Left cardiac atrium (tissue), 4 donors: Measurements from ENCODE around the gene PRKRA. TPM values are rescaled to one million over a fixed set of nuclear protein-coding genes. Genes with fewer than 3 reads are reported as not detected.
"Not testable (repeated sequence)": the region's sequence is repeated elsewhere in the genome, so short reads cannot be mapped to it uniquely, and the experiment has no call there.

Experiments used
- ATAC-seq, 2 donors: fragments of 200-7000 bp; cut with Tn5 transposase; one replicate each; pipeline ENCODE4 v1.9.1; 2020; ENCODE audit warnings: mild to moderate bottlenecking in 2 of 2, moderate library complexity in 2 of 2
- DNase-seq: peaks from one replicate; pipeline ENCODE4 v3.0.0-alpha.2; 2020
- intact Hi-C, 2 donors: fragments of 100-400 bp; cut with DNase I; formaldehyde crosslinking; loops; one replicate each; pipeline versions ENCODE4 v1.14.1 to v1.15.1; 2022 to 2023
- total RNA-seq, 2 donors: library from RNA; stranded (reverse); fragmentation: NEBNext Ultra II Directional; extraction: Animal tissue kit (Norgen Biotek cat#: 25700); gene quantifications; one replicate each; pipeline ENCODE4 v1.2.1, GENCODE V29; 2021
- donor health status: DM: no; HTN: yes; CAD: no.
- donor health status: DM: no; HTN: yes; CAD: no; lungs with severe emphysema.
- donor health status: DM: yes; HTN: yes; CAD: no.
- donor health status: Dilated cardiomyopathy.

PRKRA gene
- total RNA-seq, 2 donors from 2014 or later = 32.1 to 44.3 TPM

- intact Hi-C loops = no loop called here
- ATAC-seq (no peak), DNase-seq (no peak)
Observed at GRCh38 chr2:178473373-178473772, 22.4 kb upstream of the PRKRA start.

DNA sequence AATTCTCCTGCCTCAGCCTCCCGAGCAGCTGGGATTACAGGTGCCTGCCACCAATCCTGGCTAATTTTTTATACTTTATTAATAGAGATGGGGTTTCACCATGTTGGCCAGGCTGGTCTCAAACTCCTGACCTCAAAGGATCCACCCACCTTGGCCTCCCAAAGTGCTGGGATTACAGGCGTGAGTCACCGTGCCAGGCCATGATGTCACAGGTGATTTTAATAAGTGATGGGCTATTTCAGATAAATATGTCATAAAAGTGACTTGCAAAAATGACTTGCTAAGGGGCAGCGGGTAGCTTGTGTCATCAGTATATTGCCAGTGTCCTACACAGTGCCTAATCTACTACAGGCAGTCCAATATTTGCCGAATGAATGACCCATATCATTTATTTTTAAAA is 20.3 kb upstream of the PRKRA start:
- ATAC-seq, intact Hi-C loops, DNase-seq: not testable (repeated sequence)

DNA sequence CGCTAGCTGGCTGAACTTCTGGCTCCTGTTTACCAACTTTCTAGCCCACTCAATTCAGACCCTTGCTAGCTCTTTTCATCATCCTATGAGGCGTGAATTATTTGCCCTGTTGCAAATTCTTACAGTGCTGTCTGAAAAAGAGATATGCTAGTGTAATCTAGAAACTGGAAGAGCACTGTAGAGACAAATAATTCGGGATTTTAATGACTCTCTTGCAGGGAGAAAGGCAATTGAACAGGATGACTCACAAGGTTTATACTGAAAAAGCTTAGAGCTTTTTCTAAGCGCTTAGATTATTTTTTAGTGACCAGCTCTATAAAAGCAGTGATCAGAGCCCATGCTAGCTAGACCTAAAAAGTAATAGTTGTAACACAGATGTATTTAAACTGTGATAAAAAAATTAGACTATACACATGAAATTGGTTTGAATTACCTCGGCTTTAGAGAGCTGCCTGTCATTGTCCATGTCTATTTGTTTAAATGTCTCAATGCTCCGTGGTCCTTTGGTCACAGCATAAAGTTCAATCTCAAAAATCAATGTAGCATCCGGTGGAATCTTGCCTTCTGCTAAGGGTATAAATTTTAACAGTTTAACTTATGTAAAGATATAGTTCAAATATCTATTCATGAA is 18.4 kb upstream of the PRKRA start:
- ATAC-seq (no peak), DNase-seq (no peak)
- intact Hi-C loops = no loop called here

DNA sequence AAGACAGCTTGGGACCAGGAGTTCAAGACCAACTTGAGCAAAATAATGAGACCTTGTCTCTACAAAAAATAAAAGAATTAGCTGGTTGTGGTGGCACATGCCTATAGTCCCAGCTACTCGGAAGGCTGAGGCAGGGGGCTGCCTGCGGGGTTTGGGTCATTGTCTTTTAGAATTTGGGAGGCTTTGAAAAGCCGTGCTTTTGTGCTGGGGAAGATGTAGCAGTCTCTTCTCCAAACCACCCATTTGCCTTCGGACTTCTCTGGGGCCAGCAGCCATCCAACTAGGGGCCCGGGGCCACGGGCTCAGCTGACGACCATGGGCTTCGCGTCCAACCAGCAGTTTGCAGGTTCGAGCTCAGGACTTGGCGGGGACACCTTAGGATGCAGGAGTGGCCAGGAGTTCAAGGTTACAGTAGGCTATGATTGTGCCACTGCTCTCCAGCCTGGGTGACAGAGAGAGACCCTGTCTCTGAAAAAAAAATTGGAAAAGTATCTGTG is 6.5 kb upstream of the PRKRA start:
- ATAC-seq (no peak), DNase-seq (no peak)
- intact Hi-C loops = no loop called here

DNA sequence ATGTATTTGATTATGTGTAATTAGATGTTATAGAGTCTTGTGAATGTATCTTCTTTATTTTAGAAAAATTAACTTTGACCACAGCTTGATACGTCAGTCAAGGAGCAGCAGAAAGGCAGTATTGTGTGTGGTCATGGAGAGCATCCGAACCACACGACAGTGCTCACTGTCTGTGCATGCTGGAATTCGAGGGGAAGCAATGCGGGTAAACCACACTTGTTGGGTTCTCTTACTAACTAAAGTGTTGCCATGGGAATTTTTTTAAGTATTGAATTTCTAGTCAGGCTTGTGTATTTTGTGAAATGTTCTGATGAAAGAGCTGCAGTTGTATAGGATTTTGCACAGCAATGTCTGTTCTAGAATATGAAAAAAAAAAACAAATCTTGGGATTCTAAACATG is 5.0 kb upstream of the PRKRA start:
- intact Hi-C loops = no loop called here
- ATAC-seq (no peak), DNase-seq (no peak)

DNA sequence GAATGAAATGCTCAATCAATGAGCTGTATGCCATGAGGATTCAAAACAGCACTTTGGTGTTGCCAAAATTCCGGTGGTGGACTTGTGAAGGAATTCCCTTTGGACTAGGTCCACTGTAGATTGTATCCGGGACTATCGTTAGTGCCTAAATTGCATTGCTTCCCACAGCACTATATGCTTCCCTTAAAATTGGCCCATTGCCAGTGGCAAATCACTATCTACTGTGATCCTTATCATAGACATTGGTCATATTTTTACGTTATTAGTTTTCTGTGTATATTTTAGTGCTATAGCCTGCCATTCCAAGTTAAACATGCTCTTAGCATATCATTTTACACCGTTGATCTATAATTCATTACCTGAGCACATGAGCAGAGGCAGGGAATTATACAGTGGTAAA is 1.9 kb upstream of the PRKRA start:
- ATAC-seq = no peak
- no peak for DNase-seq
- intact Hi-C loops = no loop called here

DNA sequence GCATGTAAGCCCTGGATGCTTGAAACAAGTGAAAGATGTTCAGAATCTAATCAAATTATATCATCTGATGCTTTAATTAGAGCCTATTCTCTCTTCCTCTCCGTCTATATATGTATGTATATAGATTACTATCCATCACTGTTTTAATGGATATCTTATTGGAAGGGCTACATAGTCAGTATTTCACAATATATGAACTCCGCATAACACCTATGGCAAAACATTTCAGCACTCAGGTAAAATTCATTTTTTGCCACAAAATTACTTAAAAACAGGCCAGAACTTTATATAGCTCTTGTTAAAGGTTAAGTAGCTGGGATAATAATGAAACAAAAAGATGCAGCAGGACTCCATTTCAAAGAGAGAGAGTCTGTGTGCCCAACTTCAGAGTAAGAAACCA is 1.4 kb upstream of the PRKRA start:
- ATAC-seq (no peak), DNase-seq (no peak)
- intact Hi-C loops = no loop called here

DNA sequence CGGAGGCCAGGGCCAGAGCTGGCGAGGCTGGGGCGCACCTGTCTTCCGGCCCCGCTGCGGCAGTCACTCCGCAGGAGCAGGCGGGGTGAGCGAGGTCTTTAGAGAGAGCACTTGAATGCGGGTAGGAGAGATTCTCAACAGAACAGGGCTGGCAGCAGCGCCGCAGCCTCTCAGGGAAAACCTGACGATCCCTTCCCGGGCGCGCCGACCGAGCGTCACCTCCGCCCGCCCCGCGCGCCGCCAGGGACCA is 526 bp downstream of the PRKRA start:
- no peak for ATAC-seq
- intact Hi-C loops = loop anchor here in 1 of 2 donors (2.0 kb wide), 1 partner anchor 28 kb away; the partner anchor contains the start of gene FKBP7

DNA sequence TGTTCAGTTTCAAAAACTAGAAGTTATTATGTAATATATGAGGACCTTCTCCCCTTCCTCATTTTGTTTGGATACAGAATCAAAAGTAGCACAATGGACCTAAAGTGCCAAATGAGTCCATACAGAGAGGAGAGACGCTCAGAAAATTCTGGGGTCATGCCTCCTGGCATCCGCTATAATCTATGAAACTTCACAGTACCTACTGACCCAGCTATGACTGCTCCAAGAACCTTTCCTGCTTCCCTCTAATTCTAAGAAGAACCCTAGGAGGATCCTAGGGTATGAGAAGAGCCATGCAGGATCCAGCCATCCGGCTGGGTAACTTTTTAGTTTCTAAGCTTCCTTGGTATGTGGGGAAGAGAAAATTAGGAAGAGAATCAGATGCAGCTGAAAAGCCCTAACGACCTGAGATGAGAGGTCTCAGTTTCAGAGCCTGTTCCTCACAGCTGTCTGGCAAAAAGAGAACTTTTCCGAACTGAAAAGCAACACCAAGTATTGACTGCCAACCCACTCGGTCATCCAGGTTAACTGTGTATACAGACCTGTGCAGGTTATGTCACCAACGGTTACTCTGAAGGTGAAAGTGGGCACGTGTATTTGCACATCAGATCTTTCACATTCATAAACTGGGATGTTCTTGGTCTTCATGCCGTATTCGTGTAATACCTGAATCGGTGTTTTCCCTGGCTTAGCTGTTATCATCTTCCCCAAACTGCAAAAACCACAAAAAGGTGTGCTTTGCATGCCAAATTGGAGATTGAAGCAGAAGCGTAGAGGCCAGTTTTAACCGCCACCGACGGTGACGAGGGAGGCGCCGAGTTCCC is 1.1 kb downstream of the PRKRA start:
- intact Hi-C loops = loop anchor here in 1 of 2 donors (2.0 kb wide), 1 partner anchor 29 kb away; the partner anchor contains the start of gene FKBP7
- no peak for DNase-seq
- no peak for ATAC-seq

More for the DNA sequence above, 526 bp downstream of the PRKRA start:
- DNase-seq = no peak

DNA sequence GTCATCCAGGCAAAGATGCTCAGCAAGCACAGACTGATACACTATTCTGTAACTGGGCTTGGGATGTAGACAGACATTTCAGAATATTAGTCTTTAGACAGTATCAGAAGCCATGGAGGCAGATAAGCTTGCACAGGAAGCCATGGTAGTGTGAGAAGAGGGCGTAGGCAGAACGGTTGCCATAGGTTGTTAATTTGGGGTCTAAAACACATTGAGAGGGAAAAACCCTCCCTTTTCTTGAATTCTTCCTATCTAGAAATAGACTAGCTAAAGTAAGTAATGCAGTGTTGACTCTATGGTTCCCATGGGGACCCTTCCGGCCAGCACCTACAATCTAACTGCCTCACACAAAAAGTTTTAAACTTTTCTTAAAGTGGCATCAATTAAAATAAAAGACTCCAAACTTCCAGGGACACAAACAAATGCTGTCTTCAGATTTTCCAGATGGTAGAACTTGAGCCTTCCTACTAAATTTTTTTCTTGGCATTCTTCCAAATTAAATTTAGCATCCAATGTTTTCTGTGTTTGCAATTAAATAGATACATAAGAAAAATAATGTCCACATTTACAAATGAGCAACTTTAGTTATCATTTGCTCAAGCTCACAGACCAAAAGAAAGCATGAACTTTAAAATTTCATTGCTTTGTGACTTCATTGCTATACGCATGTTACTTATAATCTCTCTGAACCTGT is 1.9 kb downstream of the PRKRA start:
- ATAC-seq (no peak), DNase-seq (no peak)
- intact Hi-C loops = no loop called here

GRCh38 chr2:178441426-178441825 is 9.5 kb downstream of the PRKRA start:
- ATAC-seq = no peak
- no peak for DNase-seq
- intact Hi-C loops = no loop called here

- ATAC-seq = no peak
- intact Hi-C loops = no loop called here
Observed at GRCh38 chr2:178436662-178437061, 14.3 kb downstream of the PRKRA start.

GRCh38 chr2:178429336-178429735 is 21.6 kb downstream of the PRKRA start:
- DNase-seq (no peak), ATAC-seq (no peak)
- intact Hi-C loops = no loop called here

More at GRCh38 chr2:178436662-178437061, 14.3 kb downstream of the PRKRA start:
- no peak for DNase-seq

GRCh38 chr2:178428396-178428806 is 22.6 kb downstream of the PRKRA start:
- intact Hi-C loops = no loop called here
- no peak for ATAC-seq
- DNase-seq = no peak

GRCh38 chr2:178427458-178427857 is 23.5 kb downstream of the PRKRA start:
- intact Hi-C loops = no loop called here
- ATAC-seq (no peak), DNase-seq (no peak)

DNA sequence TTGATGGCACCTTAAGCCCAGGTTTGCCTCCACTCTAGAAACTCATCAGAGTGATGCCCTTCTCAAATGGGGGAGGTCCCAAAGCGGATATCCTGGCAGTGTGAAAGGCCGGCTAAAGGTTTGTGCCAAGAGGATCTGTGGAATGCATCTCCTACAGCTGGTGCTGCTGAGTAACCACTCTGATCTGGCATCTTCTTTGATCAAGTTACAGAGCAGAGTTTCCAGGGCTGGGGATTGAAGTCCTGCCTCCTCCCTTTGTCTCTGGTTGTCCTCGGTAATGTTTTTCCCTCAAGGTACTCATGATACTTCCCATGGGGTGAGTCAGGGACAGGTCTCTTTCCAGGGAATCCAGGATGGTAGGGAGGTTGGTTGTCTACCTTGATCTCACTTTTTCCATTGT is 24.6 kb downstream of the PRKRA start:
- intact Hi-C loops = no loop called here
- ATAC-seq (no peak), DNase-seq (no peak)

GRCh38 chr2:178425255-178425827 is 25.6 kb downstream of the PRKRA start:
- no peak for DNase-seq
- intact Hi-C loops = no loop called here
- ATAC-seq = no peak

GRCh38 chr2:178423746-178424145 is 27.2 kb downstream of the PRKRA start:
- DNase-seq, intact Hi-C loops, ATAC-seq: not testable (repeated sequence)

GRCh38 chr2:178422097-178422496 is 28.9 kb downstream of the PRKRA start:
- intact Hi-C loops = no loop called here
- ATAC-seq = no peak

DNA sequence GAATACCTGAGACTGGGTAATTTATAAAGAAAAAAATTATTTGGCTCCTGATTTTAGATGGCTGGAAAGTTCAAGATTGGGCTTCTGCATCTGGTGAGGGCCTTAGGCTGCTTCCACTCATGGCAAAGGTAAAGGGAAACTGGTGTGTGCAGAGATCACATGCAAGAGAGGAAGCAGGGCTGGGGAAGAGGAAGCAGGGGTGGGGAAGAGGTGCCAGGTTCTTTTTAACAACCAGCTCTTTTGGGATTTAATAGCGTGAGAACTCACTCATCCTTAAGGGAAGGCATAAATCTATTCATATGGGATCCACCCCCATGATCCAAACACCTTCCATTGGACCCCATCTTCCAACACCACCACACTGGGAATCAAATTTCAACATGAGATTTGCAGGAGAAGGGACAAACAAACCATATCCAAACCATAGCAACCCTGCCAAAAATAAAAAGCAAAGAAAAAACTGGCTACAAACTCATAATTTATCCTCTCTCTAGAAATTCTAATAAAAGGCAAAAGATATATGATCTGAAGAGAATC is 30.4 kb downstream of the PRKRA start:
- intact Hi-C loops = no loop called here
- ATAC-seq = no peak

More at GRCh38 chr2:178422097-178422496, 28.9 kb downstream of the PRKRA start:
- DNase-seq = no peak

More for the DNA sequence above, 30.4 kb downstream of the PRKRA start:
- DNase-seq = no peak
